HCT116 (cell line): Measurements from ENCODE around the gene NFIA. TPM values are rescaled to one million over a fixed set of nuclear protein-coding genes. Genes with fewer than 3 reads are reported as not detected.

Experiments used
- ATAC-seq: fragments of 200-7000 bp; cut with Tn5 transposase; 2 replicates; pipeline ENCODE4 v1.9.1; 2020; ENCODE audit warnings: mild to moderate bottlenecking, moderate library complexity
- BruUV-seq: library from RNA; stranded (reverse); fragments of 400-500 nt; replicated peaks from 2 replicates; lab custom pipeline; 2021; lab: Mats Ljungman, UMichigan
- CTCF ChIA-PET: fragments of 300-600 bp; sonication (Branson Sonifier 250); formaldehyde crosslinking; loops from one replicate; lab custom pipeline; 2021; ENCODE audit warnings: antibody characterized with exemption; lab: Charles Lee
- POLR2A ChIA-PET: fragments of 300-600, 350-600 bp; sonication (Branson Sonifier 250); formaldehyde crosslinking; loops from one replicate; lab custom pipeline; 2021; ENCODE audit warnings: antibody characterized with exemption; lab: Charles Lee
- RAD21 ChIA-PET, 2 experiments: fragments of 300-600 bp; sonication (Branson Sonifier 250); formaldehyde crosslinking; loops; one replicate each; lab custom pipeline; 2023; ENCODE audit warnings: low total read pairs in 2 of 2; ENCODE audit not compliant: uncharacterized antibody in 2 of 2, unreplicated experiment in 2 of 2, low non-redundant PET in 1 of 2; lab: Charles Lee
- DNase-seq: peaks from one replicate; pipeline ENCODE4 v3.0.0-alpha.2; 2010; ENCODE audit warnings: low read depth, low spot score
- H2AFZ ChIP-seq: fragments of 200-600 bp; shearing (Covaris generic), sonication (generic); 2 replicates; pipeline ENCODE4 v1.6.1; 2017; ENCODE audit warnings: low read depth, mixed run types, mixed read lengths, antibody characterized with exemption, low read length; ENCODE audit not compliant: poor library complexity, severe bottlenecking
- H3K27ac ChIP-seq: 2 replicates; pipeline ENCODE4 v1.5.1; 2012; ENCODE audit warnings: low read depth, low read length
- H3K27me3 ChIP-seq: fragments of 200-600 bp; sonication (generic); 2 replicates; pipeline ENCODE4 v1.6.1; 2016; ENCODE audit warnings: mixed run types, low read length, mixed read lengths; ENCODE audit not compliant: insufficient read depth
- H3K36me3 ChIP-seq, 2 experiments: fragments of 200-500 bp in 1 of 2; fragments of 200-600 bp in 1 of 2; sonication (Bioruptor generic) in 1 of 2; sonication (generic) in 1 of 2; 2 replicates each; pipeline versions ENCODE4 v1.5.1 to v1.6.1; 2014 to 2016; ENCODE audit warnings: low read length in 2 of 2, inconsistent platforms in 1 of 2, mixed read lengths in 1 of 2, mixed run types in 1 of 2; ENCODE audit not compliant: insufficient read depth in 2 of 2, control insufficient read depth in 1 of 2
- H3K4me1 ChIP-seq, 2 experiments: fragments of 200-600 bp in 1 of 2; sonication (generic) in 1 of 2; 2 replicates each; pipeline versions ENCODE4 v1.5.1 to v1.6.1; 2012 to 2017; ENCODE audit warnings: low read length in 2 of 2, inconsistent platforms in 1 of 2, mild to moderate bottlenecking in 1 of 2, mixed read lengths in 1 of 2, mixed run types in 1 of 2, moderate library complexity in 1 of 2; ENCODE audit not compliant: insufficient read depth in 2 of 2, control insufficient read depth in 1 of 2
- H3K4me2 ChIP-seq: fragments of 200-600 bp; sonication (generic); 2 replicates; pipeline ENCODE4 v1.6.1; 2017; ENCODE audit warnings: mixed run types, low read length, mixed read lengths
- H3K4me3 ChIP-seq, 2 experiments: fragments of 200-600 bp in 1 of 2; sonication (generic) in 1 of 2; replicated peaks in 1 of 2; 2 replicates each; pipeline ENCODE4 v1.5.1; 2011 to 2016; ENCODE audit warnings: low read length in 2 of 2, control low read depth in 1 of 2, low read depth in 1 of 2, mild to moderate bottlenecking in 1 of 2, mixed read lengths in 1 of 2, mixed run types in 1 of 2
- H3K79me2 ChIP-seq: fragments of 200-600 bp; sonication (generic); 2 replicates; pipeline ENCODE4 v1.6.1; 2017; ENCODE audit warnings: mild to moderate bottlenecking, mixed run types, low read length, moderate library complexity, mixed read lengths; ENCODE audit not compliant: insufficient read depth
- H3K9ac ChIP-seq: fragments of 200-600 bp; sonication (generic); 2 replicates; pipeline ENCODE4 v1.6.1; 2016; ENCODE audit warnings: low read length, mixed read lengths
- H3K9me2 ChIP-seq: fragments of 200-600 bp; sonication (generic), shearing (Covaris generic); 2 replicates; pipeline ENCODE4 v1.6.1; 2017; ENCODE audit warnings: mixed run types, mild to moderate bottlenecking, moderate library complexity; ENCODE audit not compliant: insufficient read depth
- H3K9me3 ChIP-seq, 2 experiments: fragments of 200-500 bp in 1 of 2; fragments of 200-600 bp in 1 of 2; sonication (Bioruptor generic) in 1 of 2; sonication (generic) in 1 of 2; 2 replicates each; pipeline ENCODE4 v1.6.1; 2014 to 2017; ENCODE audit warnings: low read length in 2 of 2, mixed read lengths in 2 of 2, inconsistent platforms in 1 of 2, low read depth in 1 of 2, mild to moderate bottlenecking in 1 of 2, mixed run types in 1 of 2, moderate library complexity in 1 of 2; ENCODE audit not compliant: control insufficient read depth in 1 of 2, insufficient read depth in 1 of 2
- H4K20me1 ChIP-seq: fragments of 200-600 bp; sonication (generic), shearing (Covaris generic); 2 replicates; pipeline ENCODE4 v1.6.1; 2017; ENCODE audit warnings: mixed run types, mild to moderate bottlenecking, moderate library complexity; ENCODE audit not compliant: insufficient read depth
- CTCF ChIP-seq, 3 experiments: fragments of 200-600 bp in 1 of 3; sonication (generic) in 1 of 3; IDR thresholded peaks in 2 of 3; conservative IDR thresholded peaks in 1 of 3; 2 replicates each; pipeline ENCODE4 v1.5.1; 2012 to 2017; ENCODE audit warnings: low read depth in 2 of 3, low read length in 2 of 3, antibody characterized with exemption in 1 of 3, borderline replicate concordance in 1 of 3, control low read depth in 1 of 3, mild to moderate bottlenecking in 1 of 3, mixed read lengths in 1 of 3, mixed run types in 1 of 3, moderate library complexity in 1 of 3; ENCODE audit not compliant: insufficient read depth in 1 of 3
- ELF1 ChIP-seq: IDR thresholded peaks from 2 replicates; pipeline ENCODE4 v1.6.1; 2012; ENCODE audit warnings: low read depth, borderline replicate concordance
- EZH2phosphoT487 ChIP-seq: fragments of 200-600 bp; IDR thresholded peaks from 2 replicates; pipeline ENCODE4 v1.6.1; 2018; ENCODE audit warnings: antibody characterized with exemption, borderline replicate concordance
- MAX ChIP-seq: IDR thresholded peaks from 2 replicates; pipeline ENCODE4 v1.6.1; 2012
- POLR2A ChIP-seq: IDR thresholded peaks from 2 replicates; pipeline ENCODE4 v1.7.0; 2011; ENCODE audit warnings: borderline replicate concordance; ENCODE audit not compliant: insufficient read depth, insufficient read length; ENCODE audit errors: extremely low read depth
- SRF ChIP-seq: IDR thresholded peaks from 2 replicates; pipeline ENCODE4 v1.6.1; 2012; ENCODE audit warnings: low read depth
- YY1 ChIP-seq: IDR thresholded peaks from 2 replicates; pipeline ENCODE4 v1.6.1; 2011; ENCODE audit warnings: low read length, low read depth, moderate library complexity, mild to moderate bottlenecking; ENCODE audit not compliant: insufficient replicate concordance; ENCODE audit errors: extremely low read depth
- intact Hi-C: fragments of 100-400 bp; cut with micrococcal nuclease; formaldehyde crosslinking; loops from 2 replicates; pipeline ENCODE4 v1.10.0; 2022
- total RNA-seq: library from RNA; stranded (reverse); gene quantifications from one replicate; pipeline ENCODE4 v1.2.1, GENCODE V29; 2021; ENCODE audit not compliant: unreplicated experiment
- TF ChIP-seq, protein P1 (sequence below): IDR thresholded peaks from 2 replicates; pipeline ENCODE4 v1.6.1; 2012

Gene NFIA
- total RNA-seq, 1 experiment from 2014 or later: 17.2 TPM

DNA sequence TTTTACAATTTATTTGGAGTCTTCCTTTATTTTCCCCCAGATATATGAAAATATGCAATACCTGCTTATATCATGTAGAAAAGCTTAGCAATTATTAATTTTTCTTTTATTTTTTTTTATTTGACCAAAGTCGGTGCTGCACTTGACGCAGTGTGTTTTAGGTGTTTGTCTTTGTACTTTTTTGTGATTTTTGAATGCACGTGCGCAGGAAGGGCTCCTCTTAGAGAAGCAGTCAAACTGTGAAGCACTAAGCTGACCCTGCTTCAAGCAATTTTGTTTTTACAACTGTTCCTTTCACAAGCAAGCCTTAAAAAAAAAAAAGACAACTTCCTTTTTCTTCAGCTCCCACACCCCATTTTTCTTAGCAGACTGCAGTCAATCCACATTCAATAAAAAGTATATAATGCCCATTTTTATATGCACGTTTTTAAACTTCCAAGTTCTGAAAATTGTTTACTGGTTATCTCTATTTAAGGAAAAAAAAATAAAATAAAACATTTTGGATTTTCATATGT is 375.2 kb downstream of the NFIA start:
- Histone ChIP-seq H3K9me2 (no peaks in the 10 kb centered on the region), H3K4me2 (no peak overlapping the region), H3K9me3 (no peaks in the 10 kb centered on the region), H3K36me3 (no peaks in the 10 kb centered on the region), H4K20me1 (no peaks in the 10 kb centered on the region), H3K4me3 (no peak overlapping the region), H3K4me1 (peaks cover 0 to 3% of the 10 kb centered on the region in 2 experiments; a peak in 1 of 4 replicates), H2AFZ (no peak overlapping the region), H3K79me2 (no peaks in the 10 kb centered on the region), H3K9ac (no peak overlapping the region), H3K27me3 (no peaks in the 10 kb centered on the region), H3K27ac (no peak overlapping the region)
- ChIA-PET CTCF (no interaction called here), RAD21 (no interaction called here), POLR2A (no interaction called here)
- no TSS peak for BruUV-seq
- TF ChIP-seq YY1 (no peak), SRF (no peak), MAX (no peak), ELF1 (no peak), CTCF (IDR thresholded peaks at IDR 0.05 in 2 of 3, conservative IDR thresholded peaks at IDR 0.05 in 1 of 3; ENCODE audit: borderline replicate concordance in 1 of 3, insufficient read depth in 1 of 3, low read depth in 2 of 3, low read length in 2 of 3) (no peak), POLR2A (no peak), EZH2phosphoT487 (no peak)
- TF ChIP-seq, protein P1, sequence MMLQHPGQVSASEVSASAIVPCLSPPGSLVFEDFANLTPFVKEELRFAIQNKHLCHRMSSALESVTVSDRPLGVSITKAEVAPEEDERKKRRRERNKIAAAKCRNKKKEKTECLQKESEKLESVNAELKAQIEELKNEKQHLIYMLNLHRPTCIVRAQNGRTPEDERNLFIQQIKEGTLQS: no peak
- intact Hi-C loops: loop anchor here (10.0 kb wide), 1 partner anchor 1303 kb away; no protein-coding TSS in a partner anchor
- ATAC-seq (no peak), DNase-seq (no peak)
